ENCODE measurements around the gene PDE8A.
A peak's percentile ranks its signal among the peaks of the same experiment; 100 is the strongest.

PDE8A gene

GRCh38 chr15:84981711-84982300, at the start of gene PDE8A:
Gene PDE8A, plus strand, starts transcription at chr15:84981856. Its CDS starts 307 bp downstream, at chr15:84982163.
- no peak for TF ChIP-seq CTCF (IDR thresholded peaks at IDR 0.05; ENCODE audit: extremely low read depth, missing control alignments)
- DNase-seq (ENCODE audit: low spot score) = peak; percentile 80

GRCh38 chr15:84934942-84935729, 46.5 kb upstream of the PDE8A start:
- TF ChIP-seq CTCF (IDR thresholded peaks at IDR 0.05; ENCODE audit: extremely low read depth, missing control alignments) = no peak
- DNase-seq (ENCODE audit: low spot score) = no peak

- DNase-seq (ENCODE audit: low spot score) = no peak
- TF ChIP-seq CTCF (IDR thresholded peaks at IDR 0.05; ENCODE audit: extremely low read depth, missing control alignments) = no peak
Measured at GRCh38 chr15:84937144-84937543, 44.5 kb upstream of the PDE8A start.

- TF ChIP-seq CTCF (IDR thresholded peaks at IDR 0.05; ENCODE audit: extremely low read depth, missing control alignments) = no peak
- DNase-seq (ENCODE audit: low spot score) = no peak
Measured at GRCh38 chr15:84938726-84939125, 42.9 kb upstream of the PDE8A start.

- DNase-seq (ENCODE audit: low spot score) = no peak
- TF ChIP-seq CTCF (IDR thresholded peaks at IDR 0.05; ENCODE audit: extremely low read depth, missing control alignments) = no peak
Measured at GRCh38 chr15:84940399-84940798, 41.3 kb upstream of the PDE8A start.

- TF ChIP-seq CTCF (IDR thresholded peaks at IDR 0.05; ENCODE audit: extremely low read depth, missing control alignments) = no peak
- no peak for DNase-seq (ENCODE audit: low spot score)
Measured at GRCh38 chr15:84942456-84942855, 39.2 kb upstream of the PDE8A start.

GRCh38 chr15:84944311-84944710, 37.3 kb upstream of the PDE8A start:
- no peak for DNase-seq (ENCODE audit: low spot score)
- TF ChIP-seq CTCF (IDR thresholded peaks at IDR 0.05; ENCODE audit: extremely low read depth, missing control alignments) = no peak

Measured in GM20000 (cell line).